Measurements from ENCODE around the gene R3HDML. TPM values are rescaled to one million over a fixed set of nuclear protein-coding genes. Genes with fewer than 3 reads are reported as not detected.
A peak's percentile ranks its signal among the peaks of the same experiment; 100 is the strongest.

The R3HDML gene
- total RNA-seq (not detected), polyA plus RNA-seq (not detected), total RNA-seq (not detected)

- Mint-ChIP-seq H3K36me3 (no peaks in the 10 kb centered on the region), H3K9me3 (no peaks in the 10 kb centered on the region), H3K27ac (peak within 1 kb of the TSS in 1 of 9 donors; percentile 78), H3K4me3 (no peak within 1 kb of the TSS), H3K4me1 (peaks cover 0 to 2% (median 0%) of the 10 kb centered on the region in 7 donors), H3K27me3 (peaks cover 0 to 12% (median 5%) of the 10 kb centered on the region in 5 donors)
- Histone ChIP-seq H3K27me3 (ENCODE audit: control insufficient read depth in 2 of 2, insufficient read depth in 2 of 2, low read length in 2 of 2) (no peaks in the 10 kb centered on the region), H3K9me3 (ENCODE audit: control insufficient read depth in 2 of 3, low read length in 3 of 3) (no peaks in the 10 kb centered on the region), H3K27ac (ENCODE audit: low read depth, low read length) (no peak within 1 kb of the TSS), H3K4me1 (ENCODE audit: control insufficient read depth in 2 of 2, insufficient read depth in 2 of 2, low read length in 2 of 2) (no peaks in the 10 kb centered on the region), H3K36me3 (ENCODE audit: control insufficient read depth in 2 of 3, insufficient read depth in 3 of 3, low read length in 3 of 3) (no peaks in the 10 kb centered on the region), H3K4me3 (ENCODE audit: low read length) (no peak within 1 kb of the TSS)
- no peak for ATAC-seq
- ChIA-PET CTCF (no interaction called here), POLR2A (no interaction called here)
- intact Hi-C loops (cut with micrococcal nuclease): no loop called here
- DNase-seq: no peak
These were observed at the start of gene R3HDML for GRCh38 chr20:44336725-44337380. R3HDML (plus strand) TSS chr20:44337043; CDS start chr20:44337158, 115 bp downstream.

GRCh38 chr20:44287272-44288097 lies 49.4 kb upstream of the R3HDML start:
- Mint-ChIP-seq H3K4me1 (peaks cover 0 to 5% (median 0%) of the 10 kb centered on the region in 7 donors), H3K27ac (peak overlapping the region in 1 of 9 donors; percentile 55), H3K4me3 (no peak overlapping the region), H3K9me3 (peaks cover 0 to 8% (median 0%) of the 10 kb centered on the region in 11 donors), H3K27me3 (peaks cover 0 to 6% (median 0%) of the 10 kb centered on the region in 5 donors), H3K36me3 (peaks cover 2 to 38% (median 32%) of the 10 kb centered on the region in 5 donors)
- CTCF ChIA-PET: interaction anchor here (3.3 kb wide), 1 partner anchor 70 kb away, joined by 22 read pairs; no protein-coding TSS in a partner anchor
- POLR2A ChIA-PET: interaction anchor here (0.7 kb wide), 1 partner anchor 387 kb away, joined by 3 read pairs; no protein-coding TSS in a partner anchor
- peaks cover 0 to 5% of the 10 kb centered on the region in 2 donors for H3K4me1 ChIP-seq (ENCODE audit: control insufficient read depth in 2 of 2, insufficient read depth in 2 of 2, low read length in 2 of 2)
- H3K9me3 ChIP-seq (ENCODE audit: control insufficient read depth in 2 of 3, low read length in 3 of 3): no peaks in the 10 kb centered on the region
- no peak overlapping the region for H3K4me3 ChIP-seq (ENCODE audit: low read length)
- no peak for DNase-seq
- ATAC-seq: no peak
- intact Hi-C loops (cut with micrococcal nuclease): loop anchor here in 1 of 2 donors (1.0 kb wide), 1 partner anchor 70 kb away; no protein-coding TSS in a partner anchor
- no peaks in the 10 kb centered on the region for H3K27me3 ChIP-seq (ENCODE audit: control insufficient read depth in 2 of 2, insufficient read depth in 2 of 2, low read length in 2 of 2)
- H3K27ac ChIP-seq (ENCODE audit: low read depth, low read length): no peak overlapping the region
- H3K36me3 ChIP-seq (ENCODE audit: control insufficient read depth in 2 of 3, insufficient read depth in 3 of 3, low read length in 3 of 3): peaks cover 0 to 10% (median 0%) of the 10 kb centered on the region in 3 experiments

DNA sequence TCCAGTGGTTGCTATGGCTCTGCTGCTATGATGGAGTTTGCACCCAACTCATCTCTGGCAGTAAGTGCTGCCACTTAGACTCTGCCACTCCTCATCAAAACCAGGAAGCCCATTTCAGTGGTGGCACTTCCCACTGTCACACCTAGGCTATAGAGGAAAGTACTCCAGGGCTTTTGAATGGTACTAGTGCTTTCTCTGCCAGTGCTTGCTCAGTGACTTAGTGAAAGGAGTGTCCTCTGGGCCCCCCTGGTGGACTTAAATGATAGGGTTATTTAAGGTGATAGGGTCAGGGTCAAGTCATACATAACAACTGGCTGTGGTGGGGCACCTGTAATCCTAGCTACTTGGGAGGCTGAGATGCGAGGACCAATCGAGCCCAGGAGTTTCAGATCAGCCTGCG lies 48.6 kb upstream of the R3HDML start:
- Histone ChIP-seq H3K36me3 (ENCODE audit: control insufficient read depth in 2 of 3, insufficient read depth in 3 of 3, low read length in 3 of 3) (peaks cover 0 to 10% (median 0%) of the 10 kb centered on the region in 3 experiments), H3K4me1 (ENCODE audit: control insufficient read depth in 2 of 2, insufficient read depth in 2 of 2, low read length in 2 of 2) (peaks cover 0 to 5% of the 10 kb centered on the region in 2 donors), H3K27ac (ENCODE audit: low read depth, low read length) (no peak overlapping the region), H3K9me3 (ENCODE audit: control insufficient read depth in 2 of 3, low read length in 3 of 3) (no peaks in the 10 kb centered on the region), H3K4me3 (ENCODE audit: low read length) (no peak overlapping the region), H3K27me3 (ENCODE audit: control insufficient read depth in 2 of 2, insufficient read depth in 2 of 2, low read length in 2 of 2) (no peaks in the 10 kb centered on the region)
- Mint-ChIP-seq H3K27me3 (peaks cover 0 to 6% (median 0%) of the 10 kb centered on the region in 5 donors), H3K4me3 (no peak overlapping the region), H3K4me1 (peaks cover 0 to 5% (median 0%) of the 10 kb centered on the region in 7 donors), H3K9me3 (peaks cover 0 to 8% (median 0%) of the 10 kb centered on the region in 11 donors), H3K27ac (no peak overlapping the region), H3K36me3 (peaks cover 2 to 38% (median 32%) of the 10 kb centered on the region in 5 donors)
- ChIA-PET POLR2A (no interaction called here), CTCF (interaction anchor here (3.3 kb wide), 1 partner anchor 71 kb away, joined by 22 read pairs; no protein-coding TSS in a partner anchor)
- no peak for ATAC-seq
- intact Hi-C loops (cut with micrococcal nuclease): loop anchor here in 1 of 2 donors (1.0 kb wide), 1 partner anchor 71 kb away; no protein-coding TSS in a partner anchor
- DNase-seq: peak in 3 of 9 donors; percentile 4 to 13 (median 7)

GRCh38 chr20:44291754-44292153 lies 45.1 kb upstream of the R3HDML start:
- Histone ChIP-seq H3K4me1 (ENCODE audit: control insufficient read depth in 2 of 2, insufficient read depth in 2 of 2, low read length in 2 of 2) (no peaks in the 10 kb centered on the region), H3K27me3 (ENCODE audit: control insufficient read depth in 2 of 2, insufficient read depth in 2 of 2, low read length in 2 of 2) (no peaks in the 10 kb centered on the region), H3K9me3 (ENCODE audit: control insufficient read depth in 2 of 3, low read length in 3 of 3) (no peaks in the 10 kb centered on the region), H3K4me3 (ENCODE audit: low read length) (no peak overlapping the region), H3K36me3 (ENCODE audit: control insufficient read depth in 2 of 3, insufficient read depth in 3 of 3, low read length in 3 of 3) (peaks cover 0 to 10% (median 0%) of the 10 kb centered on the region in 3 experiments), H3K27ac (ENCODE audit: low read depth, low read length) (no peak overlapping the region)
- peaks cover 2 to 47% (median 32%) of the 10 kb centered on the region in 5 donors for H3K36me3 Mint-ChIP-seq
- no peak for DNase-seq
- H3K9me3 Mint-ChIP-seq: peaks cover 0 to 8% (median 0%) of the 10 kb centered on the region in 11 donors
- ChIA-PET CTCF (interaction anchor here (1.1 to 1.7 kb wide), 2 partner anchors 19 to 76 kb away, joined by 3 to 4 read pairs; partner anchors contain the start of gene FITM2), POLR2A (no interaction called here)
- peaks cover 0 to 6% (median 0%) of the 10 kb centered on the region in 5 donors for H3K27me3 Mint-ChIP-seq
- H3K27ac Mint-ChIP-seq: no peak overlapping the region
- ATAC-seq: no peak
- peaks cover 0 to 8% (median 4%) of the 10 kb centered on the region in 7 donors for H3K4me1 Mint-ChIP-seq
- no peak overlapping the region for H3K4me3 Mint-ChIP-seq
- intact Hi-C loops (cut with micrococcal nuclease): no loop called here

DNA sequence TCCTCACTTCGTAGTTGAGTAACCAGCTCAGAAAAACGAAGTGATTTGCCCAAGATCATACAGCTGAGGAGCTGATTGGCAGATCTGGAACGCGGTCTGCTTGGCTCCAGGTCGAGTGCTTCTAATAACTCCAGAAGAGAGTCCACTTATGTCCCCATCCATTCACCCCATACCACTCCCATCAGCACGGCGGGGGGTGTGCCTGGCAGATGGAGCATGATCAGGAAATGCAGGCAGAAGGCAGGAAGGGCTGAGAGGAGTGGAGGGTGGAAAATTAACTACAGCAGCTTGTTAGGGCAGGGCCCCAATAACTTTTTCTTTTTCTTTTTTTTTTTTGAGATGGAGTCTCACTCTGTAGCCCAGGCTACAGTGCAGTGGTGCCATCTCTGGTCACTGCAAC lies 40.8 kb upstream of the R3HDML start:
- no peaks in the 10 kb centered on the region for H3K9me3 ChIP-seq (ENCODE audit: control insufficient read depth in 2 of 3, low read length in 3 of 3)
- no peak for DNase-seq
- peaks cover 0 to 13% (median 4%) of the 10 kb centered on the region in 7 donors for H3K4me1 Mint-ChIP-seq
- ChIA-PET POLR2A (interaction anchor here (0.9 kb wide), 1 partner anchor 10 kb away, joined by 3 read pairs; no protein-coding TSS in a partner anchor), CTCF (interaction anchor here (1.1 kb wide), 1 partner anchor 16 kb away, joined by 4 read pairs; no protein-coding TSS in a partner anchor)
- no peak overlapping the region for H3K4me3 ChIP-seq (ENCODE audit: low read length)
- H3K9me3 Mint-ChIP-seq: peaks cover 0 to 3% (median 0%) of the 10 kb centered on the region in 11 donors
- no peaks in the 10 kb centered on the region for H3K36me3 ChIP-seq (ENCODE audit: control insufficient read depth in 2 of 3, insufficient read depth in 3 of 3, low read length in 3 of 3)
- intact Hi-C loops (cut with micrococcal nuclease): no loop called here
- no peaks in the 10 kb centered on the region for H3K27me3 ChIP-seq (ENCODE audit: control insufficient read depth in 2 of 2, insufficient read depth in 2 of 2, low read length in 2 of 2)
- H3K27me3 Mint-ChIP-seq: no peaks in the 10 kb centered on the region
- H3K27ac ChIP-seq (ENCODE audit: low read depth, low read length): no peak overlapping the region
- no peak overlapping the region for H3K4me3 Mint-ChIP-seq
- peak overlapping the region in 2 of 9 donors; percentile 7 to 74 for H3K27ac Mint-ChIP-seq
- ATAC-seq: no peak
- H3K4me1 ChIP-seq (ENCODE audit: control insufficient read depth in 2 of 2, insufficient read depth in 2 of 2, low read length in 2 of 2): no peaks in the 10 kb centered on the region
- peaks cover 0 to 23% (median 6%) of the 10 kb centered on the region in 5 donors for H3K36me3 Mint-ChIP-seq

DNA sequence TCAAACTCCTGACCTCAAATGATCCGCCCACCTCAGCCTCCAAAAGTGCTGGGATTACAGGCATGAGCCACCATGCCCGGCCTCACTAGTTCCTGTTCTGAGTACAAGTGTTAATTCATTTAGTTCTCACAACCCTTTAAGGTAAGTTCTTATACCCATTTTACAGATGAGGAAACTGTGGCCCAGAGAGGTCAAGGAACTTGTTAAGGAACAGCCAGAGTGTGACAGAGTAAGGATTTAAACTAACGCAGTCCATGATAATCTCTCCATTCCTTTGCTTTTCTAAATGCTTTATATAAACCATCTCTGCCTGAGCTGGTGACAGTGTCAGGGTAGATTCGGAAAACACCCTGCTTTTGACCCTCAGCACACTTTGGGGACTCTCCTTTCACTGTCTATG lies 39.1 kb upstream of the R3HDML start:
- Mint-ChIP-seq H3K36me3 (peaks cover 0 to 24% (median 6%) of the 10 kb centered on the region in 5 donors), H3K27me3 (no peaks in the 10 kb centered on the region), H3K27ac (no peak overlapping the region), H3K4me1 (peaks cover 0 to 16% (median 8%) of the 10 kb centered on the region in 7 donors), H3K4me3 (no peak overlapping the region), H3K9me3 (no peaks in the 10 kb centered on the region)
- no peaks in the 10 kb centered on the region for H3K9me3 ChIP-seq (ENCODE audit: control insufficient read depth in 2 of 3, low read length in 3 of 3)
- DNase-seq (no peak), ATAC-seq (no peak)
- ChIA-PET POLR2A (no interaction called here), CTCF (no interaction called here)
- H3K27ac ChIP-seq (ENCODE audit: low read depth, low read length): no peak overlapping the region
- intact Hi-C loops (cut with micrococcal nuclease): no loop called here
- no peak overlapping the region for H3K4me3 ChIP-seq (ENCODE audit: low read length)
- H3K36me3 ChIP-seq (ENCODE audit: control insufficient read depth in 2 of 3, insufficient read depth in 3 of 3, low read length in 3 of 3): no peaks in the 10 kb centered on the region
- H3K27me3 ChIP-seq (ENCODE audit: control insufficient read depth in 2 of 2, insufficient read depth in 2 of 2, low read length in 2 of 2): no peaks in the 10 kb centered on the region
- H3K4me1 ChIP-seq (ENCODE audit: control insufficient read depth in 2 of 2, insufficient read depth in 2 of 2, low read length in 2 of 2): no peaks in the 10 kb centered on the region
